ENCODE results near the gene HOATZ.

HOATZ gene

GRCh38 chr11:111550258-111550657, 35.7 kb downstream of the HOATZ start:
- DNase-seq = no peak

GRCh38 chr11:111554532-111554931, 40.0 kb downstream of the HOATZ start:
- no peak for DNase-seq

- DNase-seq = no peak
These were observed 40.7 kb downstream of the HOATZ start for GRCh38 chr11:111555255-111555654.

- DNase-seq = no peak
These were observed 43.0 kb downstream of the HOATZ start for GRCh38 chr11:111557425-111558111.

- DNase-seq = no peak
These were observed 45.4 kb downstream of the HOATZ start for GRCh38 chr11:111559800-111560464.

DNA sequence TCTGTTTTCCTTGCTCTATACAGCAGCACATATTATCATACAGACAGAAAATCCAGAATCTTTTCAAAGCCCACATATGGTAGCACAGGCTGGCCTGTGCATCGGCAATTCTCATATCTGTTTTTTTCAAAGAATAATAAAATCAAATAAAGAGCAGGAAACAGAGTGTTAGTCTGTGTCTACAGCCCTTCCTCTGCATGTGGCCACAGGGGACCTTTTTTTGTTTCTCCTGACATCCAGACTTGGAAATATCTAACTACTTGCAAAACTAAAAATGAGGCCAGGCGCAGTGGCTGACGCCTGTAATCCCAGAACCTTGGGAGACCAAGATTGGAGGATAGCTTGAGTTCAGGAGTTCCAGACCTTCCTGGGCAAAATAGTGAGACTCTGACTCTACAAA, 46.2 kb downstream of the HOATZ start:
- no peak for DNase-seq

DNA sequence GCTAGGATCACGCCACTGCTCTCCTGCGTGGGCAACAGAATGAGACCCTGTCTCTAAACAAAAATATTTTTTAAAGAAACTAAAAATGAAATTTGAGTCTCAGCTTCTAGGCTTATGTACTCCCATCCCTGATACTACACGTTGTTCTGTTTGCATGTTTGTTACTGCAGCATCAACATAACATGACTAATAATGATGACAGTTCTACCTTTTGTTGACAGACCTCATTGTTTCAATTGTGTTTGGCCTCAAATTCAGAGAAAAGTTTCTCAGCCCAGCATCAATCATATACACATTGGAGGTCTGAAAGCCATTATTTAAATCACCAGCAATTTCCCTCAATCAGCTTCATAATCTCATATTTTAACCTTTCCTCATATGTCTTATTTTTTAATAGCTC, 46.7 kb downstream of the HOATZ start:
- DNase-seq = no peak

DNA sequence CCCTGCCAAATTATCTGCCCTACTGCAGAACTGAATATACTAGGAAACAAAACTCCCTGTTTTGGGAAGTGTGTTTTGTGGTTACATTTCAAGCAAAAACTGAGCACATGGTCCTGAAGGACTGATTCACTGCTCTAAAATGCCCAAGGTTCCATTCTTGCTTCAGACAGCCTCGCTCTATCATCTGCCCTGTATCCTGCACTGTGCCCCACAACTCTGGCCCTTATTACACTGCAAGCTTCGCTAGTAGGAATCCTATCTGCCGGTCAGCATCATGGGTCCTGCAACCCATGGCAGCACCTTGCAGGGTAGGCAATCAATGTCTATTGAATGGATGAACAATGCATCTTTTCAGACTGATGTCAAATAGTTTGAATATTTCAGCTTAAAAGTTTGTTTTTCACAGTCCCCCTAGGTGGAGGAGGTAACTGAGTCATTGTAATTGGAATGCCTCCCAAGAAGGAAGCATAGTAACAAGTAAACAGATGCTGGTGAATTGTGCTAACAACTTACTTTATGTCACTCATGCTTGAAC, 47.3 kb downstream of the HOATZ start:
- no peak for DNase-seq

DNA sequence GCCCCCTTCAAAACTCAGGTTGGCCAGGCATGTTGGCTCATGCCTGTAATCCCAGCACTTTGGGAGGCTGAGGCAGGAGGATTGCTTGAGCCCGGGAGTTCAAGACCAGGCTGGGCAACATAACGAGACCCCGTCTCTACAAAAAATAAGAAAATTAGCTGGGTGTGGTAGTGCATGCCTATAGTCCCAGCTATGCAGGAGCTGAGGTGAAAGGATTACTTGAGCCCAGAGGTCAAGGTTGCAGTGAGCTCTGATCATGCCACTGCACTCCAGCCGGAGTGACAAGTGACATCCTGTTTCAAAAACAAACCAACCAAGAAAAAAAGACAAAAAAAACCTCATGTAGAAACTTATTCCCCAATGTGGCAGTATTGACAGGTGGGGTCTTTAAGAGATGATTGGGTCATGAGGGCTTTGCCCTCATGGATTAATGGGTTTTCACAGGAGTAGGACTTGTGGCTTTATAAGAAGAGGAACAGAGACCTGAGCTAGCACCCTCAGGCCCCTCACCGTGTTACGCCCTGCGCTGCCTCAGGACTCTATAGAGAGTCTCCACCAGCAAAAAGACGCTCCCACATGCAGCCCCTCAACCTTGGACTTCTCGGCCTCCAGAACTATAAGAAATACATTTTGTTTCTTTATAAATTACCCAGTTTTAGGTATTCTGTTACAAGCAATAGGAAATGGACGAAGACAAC, 48.3 kb downstream of the HOATZ start:
- no peak for DNase-seq

DNA sequence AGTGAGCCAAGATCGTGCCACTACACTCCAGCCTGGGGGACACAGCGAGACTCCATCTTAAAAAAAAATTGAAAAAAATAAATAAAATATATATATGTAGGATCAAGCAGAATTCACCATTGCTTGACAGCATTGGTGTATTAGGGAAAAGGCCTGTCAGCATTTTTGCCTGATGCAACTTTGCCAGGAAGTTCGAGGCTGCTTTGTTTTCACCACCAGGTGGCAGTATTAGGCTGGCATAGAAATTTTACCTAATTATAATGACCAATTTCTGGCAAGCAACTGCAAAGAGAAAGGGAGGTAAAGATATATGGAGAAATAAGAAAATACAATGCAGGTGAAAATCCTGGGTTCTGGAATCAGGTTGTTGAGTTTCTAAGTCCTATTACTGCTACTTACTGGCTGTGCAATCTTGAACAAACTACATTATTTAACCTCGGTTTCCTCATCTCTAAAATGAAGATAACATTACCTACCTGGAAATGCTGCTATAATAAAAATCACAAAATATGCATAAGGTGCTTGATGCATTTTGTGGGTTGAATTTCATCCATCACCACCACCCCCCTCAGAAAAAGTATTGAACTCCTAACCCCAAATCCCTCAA, 50.6 kb downstream of the HOATZ start:
- DNase-seq = peak; percentile 60

- DNase-seq = no peak
These were observed 51.7 kb downstream of the HOATZ start for GRCh38 chr11:111566324-111566723.

DNA sequence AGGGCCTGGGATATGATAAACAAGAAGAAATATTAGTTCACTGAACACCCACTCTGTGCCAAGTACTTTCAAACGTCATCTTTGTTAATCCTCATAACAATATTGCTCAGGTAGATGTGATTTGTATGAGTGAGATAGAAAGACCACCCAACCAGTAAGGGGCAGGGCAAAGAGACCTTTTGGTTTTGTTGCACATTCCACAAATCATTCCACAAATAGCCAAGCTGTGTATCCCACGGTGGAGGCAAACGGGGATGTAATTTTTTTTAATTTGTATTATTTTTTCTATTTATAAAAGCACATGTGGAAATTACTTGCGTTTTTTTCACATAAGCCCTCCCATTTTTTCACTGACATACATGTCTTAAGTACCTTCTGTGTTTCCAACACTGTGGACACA, 54.9 kb downstream of the HOATZ start:
- no peak for DNase-seq

- no peak for DNase-seq
These were observed 56.2 kb downstream of the HOATZ start for GRCh38 chr11:111570796-111571195.

- DNase-seq = no peak
These were observed 57.4 kb downstream of the HOATZ start for GRCh38 chr11:111571829-111572501.

DNA sequence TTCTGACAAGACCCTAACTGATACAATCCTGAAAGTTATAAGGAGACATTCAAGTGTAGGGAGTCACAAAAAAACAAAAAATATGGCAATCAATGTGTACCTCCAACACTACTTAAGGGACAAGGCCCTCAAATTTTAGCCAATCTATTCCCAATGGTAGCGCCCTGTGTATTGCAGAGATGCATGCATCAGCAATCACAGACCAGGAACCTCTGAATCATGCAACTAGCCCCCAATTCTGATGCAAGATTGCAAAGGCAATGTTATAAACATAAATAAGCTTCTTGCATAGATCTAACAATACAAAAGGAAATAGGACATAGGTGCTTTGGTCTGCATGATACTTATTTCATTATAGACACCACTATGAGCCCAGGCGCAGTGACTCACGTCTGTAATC, 58.0 kb downstream of the HOATZ start:
- no peak for DNase-seq

DNA sequence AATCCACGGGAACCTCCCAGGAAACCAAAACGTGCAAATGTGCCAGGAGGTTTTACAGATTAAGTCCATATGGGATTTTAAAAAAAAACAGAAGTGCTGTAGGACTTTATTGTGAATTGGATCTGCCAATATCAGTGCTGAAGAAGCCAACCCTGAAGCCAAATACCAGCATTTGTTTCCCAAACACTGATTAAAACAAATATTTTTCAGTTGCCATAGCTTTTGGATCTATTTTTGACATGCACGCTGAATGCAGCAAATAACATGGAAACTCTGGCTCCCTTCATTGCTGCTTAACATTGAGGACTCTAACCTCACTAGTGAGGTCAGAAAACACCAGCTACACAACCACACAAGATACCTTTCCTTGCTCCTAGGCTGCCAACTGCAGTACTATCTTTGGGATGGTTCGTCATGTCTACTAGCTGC, 59.3 kb downstream of the HOATZ start:
- no peak for DNase-seq

- no peak for DNase-seq
These were observed 60.0 kb downstream of the HOATZ start for GRCh38 chr11:111574373-111575225.

DNA sequence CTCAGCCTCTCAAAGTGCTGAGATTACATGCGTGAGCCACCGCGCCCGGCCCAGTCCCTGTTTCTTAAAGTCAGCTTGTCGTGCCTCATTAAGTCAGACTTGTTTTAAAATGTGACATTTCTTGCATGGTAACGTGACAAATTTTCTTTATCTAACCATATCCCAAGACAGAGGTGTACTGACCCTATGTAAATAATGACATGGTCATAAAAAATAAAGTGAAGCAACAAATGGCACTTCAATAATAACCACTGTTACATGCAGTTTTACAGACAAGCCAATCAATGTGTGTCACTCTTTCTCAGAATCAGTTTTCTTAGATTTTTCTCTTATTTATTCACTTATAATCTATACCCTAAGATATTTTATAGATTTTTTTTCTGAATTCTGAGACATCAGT, 61.2 kb downstream of the HOATZ start:
- no peak for DNase-seq

- DNase-seq = no peak
These were observed 63.2 kb downstream of the HOATZ start for GRCh38 chr11:111577821-111578220.

DNA sequence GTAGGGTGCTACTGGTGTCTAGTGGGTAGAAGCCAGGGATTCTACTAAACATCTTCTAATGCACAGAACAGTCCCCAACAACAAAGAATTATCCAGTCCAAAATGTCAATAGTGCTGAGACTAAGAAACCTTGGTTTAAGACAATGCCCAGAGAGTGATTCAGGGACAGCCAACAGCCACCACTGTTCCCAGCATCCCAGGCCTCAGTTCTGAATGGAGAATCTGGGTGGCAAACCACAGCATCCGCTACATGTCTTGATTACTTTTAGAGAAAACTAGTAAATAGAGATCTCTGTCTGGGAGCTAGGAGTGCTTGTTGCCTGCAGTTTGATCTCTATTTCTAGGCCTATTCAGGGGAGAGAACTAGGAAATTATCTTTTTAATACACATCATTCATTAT, 66.8 kb downstream of the HOATZ start:
- no peak for DNase-seq

- DNase-seq = no peak
These were observed 67.6 kb downstream of the HOATZ start for GRCh38 chr11:111582163-111582562.

GRCh38 chr11:111582881-111583280, 68.3 kb downstream of the HOATZ start:
- DNase-seq = no peak

Data from NCI-H2107 (cell line).